GM21528 (cell line): ENCODE measurements around the gene RAB15.
"Not testable (repeated sequence)": the region's sequence is repeated elsewhere in the genome, so short reads cannot be mapped to it uniquely, and the experiment has no call there.

Source experiments
- ATAC-seq: cut with Tn5 transposase; IDR thresholded peaks from one replicate; pipeline ENCODE4 v1.9.1; 2021; ENCODE audit warnings: mild to moderate bottlenecking, moderate library complexity; ENCODE audit not compliant: unreplicated experiment, low FRiP score

The RAB15 gene

GRCh38 chr14:64914237-64915028 lies 57.7 kb downstream of the RAB15 start, which contains the start of gene CHURC1:
Gene CHURC1, plus strand, starts transcription at chr14:64914455. Its CDS starts 41 bp downstream, at chr14:64914496.
- peak; percentile 98 for ATAC-seq

- not testable (repeated sequence) for ATAC-seq
These were observed 58.7 kb downstream of the RAB15 start for GRCh38 chr14:64913477-64913876.

- no peak for ATAC-seq
These were observed 59.9 kb downstream of the RAB15 start for GRCh38 chr14:64912261-64912660.

GRCh38 chr14:64910847-64911495 lies 61.2 kb downstream of the RAB15 start:
- no peak for ATAC-seq

- ATAC-seq, result no peak
These were observed 66.1 kb downstream of the RAB15 start for GRCh38 chr14:64906022-64906421.

GRCh38 chr14:64899958-64900357 lies 72.2 kb downstream of the RAB15 start:
- ATAC-seq, result no peak
